Right lung (tissue), 10 donors: ENCODE measurements around the gene PODXL2. TPM values are rescaled to one million over a fixed set of nuclear protein-coding genes. Genes with fewer than 3 reads are reported as not detected.

Experiments used
- DNase-seq, 2 donors: peaks; one replicate each; pipeline ENCODE4 v3.0.0-alpha.2; 2013
- long read RNA-seq, 8 donors: transcript quantifications; one replicate each; lab custom pipeline, GENCODE V29; 2026
- polyA plus RNA-seq, 5 donors: library from polyadenylated mRNA; unstranded; fragments of 120-200 nt; gene quantifications; one replicate each; pipeline versions ENCODE4 v1.2.1 to v1.2.3, GENCODE V29; 2013; ENCODE audit warnings: inconsistent platforms in 1 of 5, low replicate concordance in 1 of 5; ENCODE audit not compliant: insufficient read length in 5 of 5, insufficient read depth in 1 of 5

Gene PODXL2
- polyA plus RNA-seq: 10 to 100 TPM; 11.6 to 21.1 (median 14.1) TPM
- long read RNA-seq, donor 1, transcript PODXL2-201 (8 exons, 2,186 nt): major isoform, 9 of 16 reads
- long read RNA-seq, donor 1, partial matches to known transcripts: 7 of 16 reads
- long read RNA-seq, donor 1, other reads (novel, unspliced or antisense): 0 of 16 reads
- long read RNA-seq, donor 2, transcript PODXL2-201 (8 exons, 2,186 nt): major isoform, 6 of 6 reads
- long read RNA-seq, donor 2, partial matches to known transcripts: 0 of 6 reads
- long read RNA-seq, donor 2, other reads (novel, unspliced or antisense): 0 of 6 reads
- long read RNA-seq, donor 3, transcript PODXL2-201 (8 exons, 2,186 nt): major isoform, 6 of 11 reads
- long read RNA-seq, donor 3, partial matches to known transcripts: 5 of 11 reads
- long read RNA-seq, donor 3, other reads (novel, unspliced or antisense): 0 of 11 reads
- long read RNA-seq, donor 4, partial matches to known transcripts: 0 of 1 reads
- long read RNA-seq, donor 4, other reads (novel, unspliced or antisense): 0 of 1 reads
- long read RNA-seq, donor 5, partial matches to known transcripts: 0 of 4 reads
- long read RNA-seq, donor 5, other reads (novel, unspliced or antisense): 0 of 4 reads
- long read RNA-seq, donor 6, partial matches to known transcripts: 0 of 3 reads
- long read RNA-seq, donor 6, other reads (novel, unspliced or antisense): 0 of 3 reads
- long read RNA-seq, donor 7, transcript PODXL2-201 (8 exons, 2,186 nt): major isoform, 9 of 9 reads
- long read RNA-seq, donor 7, partial matches to known transcripts: 0 of 9 reads
- long read RNA-seq, donor 7, other reads (novel, unspliced or antisense): 0 of 9 reads
- long read RNA-seq, donor 8, partial matches to known transcripts: 0 of 4 reads
- long read RNA-seq, donor 8, other reads (novel, unspliced or antisense): 0 of 4 reads

GRCh38 chr3:127628788-127629466, at the start of gene PODXL2:
TSS of gene PODXL2 (plus strand) at chr3:127629185. CDS start at chr3:127629220, 35 bp downstream.
- DNase-seq: peak in 1 of 2 donors; percentile 64

GRCh38 chr3:127580327-127581060, 48.5 kb upstream of the PODXL2 start:
- no peak for DNase-seq

GRCh38 chr3:127584734-127585133, 44.3 kb upstream of the PODXL2 start:
- no peak for DNase-seq

- DNase-seq: no peak
These were observed 43.7 kb upstream of the PODXL2 start for GRCh38 chr3:127585163-127585812.

GRCh38 chr3:127585813-127586413, 43.1 kb upstream of the PODXL2 start:
- no peak for DNase-seq

- DNase-seq: no peak
These were observed 41.1 kb upstream of the PODXL2 start for GRCh38 chr3:127587876-127588275.

- no peak for DNase-seq
These were observed 40.0 kb upstream of the PODXL2 start for GRCh38 chr3:127588806-127589577.

- no peak for DNase-seq
These were observed 39.2 kb upstream of the PODXL2 start for GRCh38 chr3:127589600-127590281.

- no peak for DNase-seq
These were observed 38.7 kb upstream of the PODXL2 start for GRCh38 chr3:127590282-127590592.

GRCh38 chr3:127590593-127591465, 38.2 kb upstream of the PODXL2 start, which contains the start of gene TPRA1:
TSS of gene TPRA1 (minus strand) at chr3:127590733. CDS start at chr3:127580146, 10,587 bp downstream.
- DNase-seq: peak; percentile 94 to 95

- no peak for DNase-seq
These were observed 35.8 kb upstream of the PODXL2 start for GRCh38 chr3:127593178-127593577.

- DNase-seq: no peak
These were observed 33.7 kb upstream of the PODXL2 start for GRCh38 chr3:127595303-127595702.

GRCh38 chr3:127597020-127597771, 31.8 kb upstream of the PODXL2 start:
- DNase-seq: no peak

- DNase-seq: no peak
These were observed 30.0 kb upstream of the PODXL2 start for GRCh38 chr3:127598841-127599570.

GRCh38 chr3:127600749-127601456, 28.1 kb upstream of the PODXL2 start:
- no peak for DNase-seq

GRCh38 chr3:127604035-127604434, 24.9 kb upstream of the PODXL2 start:
- DNase-seq: no peak
